Measurements from ENCODE around the gene OXSM.

Gene OXSM

DNA sequence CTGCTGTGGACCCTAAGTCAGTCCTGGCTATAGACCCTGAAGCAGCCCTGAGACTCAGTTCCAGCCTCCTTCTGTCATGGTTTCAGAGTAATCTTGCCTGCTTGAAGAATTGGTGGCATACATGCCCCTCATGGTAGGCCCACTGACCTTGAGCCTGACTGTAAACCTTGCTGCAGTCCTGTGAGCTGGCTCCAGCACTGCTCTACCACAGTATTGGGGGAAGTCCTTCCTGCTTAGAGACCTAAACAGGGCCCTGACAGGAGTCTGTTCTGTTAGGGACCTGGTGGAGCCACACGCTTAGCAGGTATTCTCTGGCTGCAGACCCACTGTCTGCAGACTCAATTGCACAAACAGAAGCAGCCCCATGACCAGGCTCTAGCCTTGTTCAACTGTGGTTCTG, 47.1 kb downstream of the OXSM start:
- no peak for DNase-seq (ENCODE audit: extremely low read depth, low read depth)
- TF ChIP-seq, protein P1, sequence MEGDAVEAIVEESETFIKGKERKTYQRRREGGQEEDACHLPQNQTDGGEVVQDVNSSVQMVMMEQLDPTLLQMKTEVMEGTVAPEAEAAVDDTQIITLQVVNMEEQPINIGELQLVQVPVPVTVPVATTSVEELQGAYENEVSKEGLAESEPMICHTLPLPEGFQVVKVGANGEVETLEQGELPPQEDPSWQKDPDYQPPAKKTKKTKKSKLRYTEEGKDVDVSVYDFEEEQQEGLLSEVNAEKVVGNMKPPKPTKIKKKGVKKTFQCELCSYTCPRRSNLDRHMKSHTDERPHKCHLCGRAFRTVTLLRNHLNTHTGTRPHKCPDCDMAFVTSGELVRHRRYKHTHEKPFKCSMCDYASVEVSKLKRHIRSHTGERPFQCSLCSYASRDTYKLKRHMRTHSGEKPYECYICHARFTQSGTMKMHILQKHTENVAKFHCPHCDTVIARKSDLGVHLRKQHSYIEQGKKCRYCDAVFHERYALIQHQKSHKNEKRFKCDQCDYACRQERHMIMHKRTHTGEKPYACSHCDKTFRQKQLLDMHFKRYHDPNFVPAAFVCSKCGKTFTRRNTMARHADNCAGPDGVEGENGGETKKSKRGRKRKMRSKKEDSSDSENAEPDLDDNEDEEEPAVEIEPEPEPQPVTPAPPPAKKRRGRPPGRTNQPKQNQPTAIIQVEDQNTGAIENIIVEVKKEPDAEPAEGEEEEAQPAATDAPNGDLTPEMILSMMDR (IDR thresholded peaks at IDR 0.05; ENCODE audit: low read depth, low read length) = no peak

DNA sequence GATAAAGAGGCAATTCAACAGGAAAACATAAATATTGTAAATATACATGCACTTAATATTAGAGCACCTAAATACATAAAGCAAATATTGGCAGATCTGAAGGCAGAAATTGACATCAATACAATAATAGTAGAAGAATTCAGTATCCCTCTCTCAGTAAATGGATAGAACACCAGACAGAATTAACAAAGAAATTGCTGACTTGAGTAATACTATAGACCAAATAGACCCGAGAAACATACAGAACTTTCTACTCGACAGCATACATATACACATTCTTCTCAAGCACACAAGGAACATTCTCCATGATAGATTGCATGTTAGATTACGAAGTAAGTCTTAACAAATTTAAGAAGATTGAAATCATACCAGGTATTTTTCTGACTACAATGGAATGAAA, 50.2 kb downstream of the OXSM start:
- TF ChIP-seq, protein P1 (IDR thresholded peaks at IDR 0.05; ENCODE audit: low read depth, low read length) = no peak
- DNase-seq (ENCODE audit: extremely low read depth, low read depth) = no peak

DNA sequence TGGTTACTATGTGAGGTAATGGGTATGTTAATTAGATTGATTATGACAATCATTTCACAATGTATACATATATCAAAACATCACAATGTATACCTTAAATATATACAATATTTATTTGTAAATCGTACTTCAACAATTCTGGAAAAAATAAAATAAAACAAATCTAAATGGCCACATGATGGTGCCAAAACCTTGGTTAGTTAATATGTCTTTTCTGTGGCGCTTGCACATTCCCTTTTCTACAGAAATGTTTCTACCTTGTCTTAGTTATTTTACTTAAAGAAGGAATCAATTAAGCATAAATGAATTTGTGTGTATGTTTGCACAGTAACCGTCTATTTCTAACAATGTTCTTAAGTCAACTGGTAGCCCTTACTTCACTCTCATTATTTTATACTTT, 53.4 kb downstream of the OXSM start:
- TF ChIP-seq, protein P1 (IDR thresholded peaks at IDR 0.05; ENCODE audit: low read depth, low read length) = no peak
- DNase-seq (ENCODE audit: extremely low read depth, low read depth) = no peak

Data from AG09319 (cell line).